HG02571 (cell line): Measurements from ENCODE around the gene AUTS2.

ENCODE experiments used
- ATAC-seq: cut with Tn5 transposase; IDR thresholded peaks from one replicate; pipeline ENCODE4 v1.9.1; 2021; ENCODE audit warnings: mild to moderate bottlenecking, moderate library complexity; ENCODE audit not compliant: unreplicated experiment

AUTS2 gene

DNA sequence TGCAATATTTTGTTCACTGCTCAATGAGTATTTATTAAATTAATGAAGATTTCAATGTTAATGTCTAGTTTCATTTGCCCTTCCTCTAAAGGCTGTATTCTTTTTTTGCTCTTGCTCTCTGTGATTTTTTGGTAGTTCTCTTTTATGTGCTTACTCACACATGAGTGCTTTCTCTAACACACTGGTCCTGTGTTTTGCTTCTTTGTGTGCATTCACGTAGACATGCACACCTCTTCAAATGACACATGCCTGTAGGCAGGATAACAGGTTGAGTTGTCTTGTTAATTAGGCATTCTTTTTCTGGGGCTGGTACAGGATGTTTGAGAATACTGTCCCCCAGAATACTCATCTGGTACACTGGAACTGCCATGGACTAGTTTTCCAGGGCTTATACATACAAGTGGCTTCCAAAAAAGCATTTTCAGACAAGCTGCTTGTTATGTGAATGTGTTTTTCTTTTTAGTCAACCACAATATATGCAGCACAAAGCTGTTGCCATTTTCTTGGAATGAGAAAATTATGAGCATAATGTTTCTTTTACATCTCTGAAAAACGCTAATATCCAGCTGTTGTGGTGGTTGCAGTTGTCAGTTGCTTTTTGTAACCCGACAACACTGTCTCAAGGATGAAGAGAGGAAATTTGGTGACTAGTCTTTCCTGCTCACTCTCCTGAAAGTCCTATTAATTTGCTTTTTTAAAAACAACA, 416.4 kb downstream of the AUTS2 start:
- no peak for ATAC-seq

DNA sequence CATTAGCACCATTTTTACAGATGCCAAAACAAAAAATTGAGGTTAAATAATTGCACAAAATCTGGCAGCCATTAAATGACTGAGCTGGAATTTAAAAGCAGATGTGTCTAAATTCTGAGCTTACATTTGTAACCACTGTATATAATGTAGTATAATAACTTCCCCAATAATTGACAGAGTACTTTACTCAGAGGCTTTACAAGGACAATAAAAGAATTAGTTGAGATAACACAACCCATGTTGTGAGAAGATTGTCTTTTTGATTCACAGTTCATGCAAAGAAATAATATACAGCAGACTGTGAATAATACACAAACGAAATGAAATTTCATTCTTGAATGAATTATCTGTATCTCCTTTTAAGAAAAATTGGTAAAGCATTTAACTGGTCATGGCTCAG, 417.1 kb downstream of the AUTS2 start:
- ATAC-seq, result no peak

DNA sequence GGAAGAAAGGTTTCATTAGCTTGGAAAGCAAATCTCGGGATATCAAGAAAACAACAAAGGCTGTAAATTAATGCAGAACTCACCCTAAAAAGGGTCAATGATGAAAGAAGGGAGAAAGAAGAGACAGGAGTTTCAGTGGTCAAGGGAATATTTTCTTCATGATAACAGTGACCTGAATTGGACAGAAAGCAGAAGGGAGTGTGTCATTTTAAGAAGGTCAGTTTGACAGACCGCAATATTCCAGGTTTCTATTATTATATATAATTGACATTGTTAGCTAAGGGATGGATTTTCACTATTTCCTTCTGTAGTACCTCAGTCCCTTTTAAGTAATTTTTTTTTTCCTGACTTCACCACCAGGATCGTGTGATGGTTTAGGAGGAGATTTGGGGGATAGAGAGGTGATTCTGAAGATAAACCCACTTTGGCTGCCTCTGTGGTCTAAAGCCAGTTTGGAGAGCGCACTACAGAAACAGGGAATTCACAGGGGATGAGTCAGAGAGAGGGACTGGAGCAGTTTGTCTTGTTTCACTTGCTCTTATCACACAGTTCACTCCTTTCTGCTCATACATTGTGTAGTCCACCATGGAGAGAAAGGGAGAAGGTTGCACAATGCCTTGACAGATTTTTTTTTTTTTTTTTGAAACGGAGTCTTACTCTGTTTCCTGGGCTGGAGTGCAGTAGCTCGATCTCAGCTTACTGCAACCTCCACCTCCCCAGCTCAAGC, 417.9 kb downstream of the AUTS2 start:
- no peak for ATAC-seq

DNA sequence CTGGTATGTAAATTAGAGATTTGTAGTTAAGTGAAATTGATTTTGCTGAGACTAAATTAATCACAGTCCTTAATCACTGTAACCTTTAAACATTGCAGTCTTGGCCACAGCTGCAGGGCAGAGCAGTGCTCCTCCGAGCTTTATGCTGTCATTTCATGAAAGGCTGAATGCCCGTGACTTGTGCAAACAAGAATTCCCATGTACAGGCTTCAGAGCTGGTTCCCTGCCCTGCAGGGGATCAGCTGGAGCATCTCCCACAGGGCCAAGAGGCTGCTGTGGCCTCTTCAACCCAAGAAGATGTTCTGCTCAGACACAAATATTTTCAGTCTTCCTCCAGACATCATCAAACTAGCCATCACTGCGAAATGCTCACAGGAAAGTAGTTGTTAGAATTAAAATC, 419.1 kb downstream of the AUTS2 start:
- no peak for ATAC-seq

DNA sequence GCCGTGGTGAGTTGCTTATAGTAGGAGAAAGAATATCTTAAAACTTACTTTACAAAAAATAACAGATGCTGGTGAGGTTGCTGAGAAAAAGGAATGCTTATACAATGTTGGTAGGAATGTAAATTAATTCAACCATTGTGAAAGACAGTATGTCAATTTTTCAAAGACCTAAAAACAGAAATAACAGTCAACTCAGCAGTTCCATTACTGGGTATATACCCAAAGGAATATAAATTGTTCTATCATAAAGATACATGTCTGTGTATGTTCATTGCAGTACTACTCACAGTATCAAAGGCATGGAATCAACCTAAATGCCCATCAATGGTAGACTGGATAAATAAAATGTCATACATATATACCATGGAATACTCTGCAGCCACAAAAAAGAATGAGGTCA, 420.4 kb downstream of the AUTS2 start:
- ATAC-seq, result no peak

DNA sequence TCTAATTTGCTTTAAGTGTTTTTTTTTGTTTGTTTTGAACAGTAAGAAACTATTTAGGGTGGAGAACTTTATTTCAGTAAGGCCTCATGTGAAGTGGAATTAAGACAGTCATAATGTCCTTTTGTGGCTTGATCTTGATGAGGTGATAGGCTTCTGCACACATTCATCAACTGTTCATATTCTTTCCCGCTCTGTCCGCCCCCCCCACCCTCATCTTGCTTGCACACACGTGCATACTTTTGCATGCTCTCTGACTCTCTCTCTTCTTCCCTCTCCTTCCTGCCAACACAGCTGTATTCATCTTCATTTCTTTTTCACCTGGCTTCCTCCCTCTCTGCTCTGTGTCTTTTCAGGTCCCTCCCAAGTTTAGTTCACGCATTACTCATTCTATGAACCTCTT, 429.6 kb downstream of the AUTS2 start:
- ATAC-seq, result no peak

DNA sequence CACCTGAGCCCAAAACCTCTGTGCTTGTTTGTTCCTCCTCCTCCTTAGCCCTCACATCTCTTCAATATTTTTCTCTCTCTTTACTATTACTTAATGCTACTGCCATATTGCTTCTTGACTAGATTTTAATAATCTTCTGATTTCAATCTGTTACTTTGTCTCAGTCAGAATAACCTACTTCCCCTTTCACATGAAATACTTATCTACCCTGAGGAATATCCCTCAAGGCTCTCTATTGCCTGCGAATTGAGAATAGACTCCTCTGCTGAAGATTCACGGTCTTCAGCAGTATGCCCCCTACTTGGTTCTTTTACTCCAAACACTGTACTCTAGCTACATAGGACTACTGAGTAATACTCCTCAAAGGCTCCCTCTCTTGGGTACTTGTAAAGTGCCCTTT, 430.3 kb downstream of the AUTS2 start:
- ATAC-seq, result no peak

DNA sequence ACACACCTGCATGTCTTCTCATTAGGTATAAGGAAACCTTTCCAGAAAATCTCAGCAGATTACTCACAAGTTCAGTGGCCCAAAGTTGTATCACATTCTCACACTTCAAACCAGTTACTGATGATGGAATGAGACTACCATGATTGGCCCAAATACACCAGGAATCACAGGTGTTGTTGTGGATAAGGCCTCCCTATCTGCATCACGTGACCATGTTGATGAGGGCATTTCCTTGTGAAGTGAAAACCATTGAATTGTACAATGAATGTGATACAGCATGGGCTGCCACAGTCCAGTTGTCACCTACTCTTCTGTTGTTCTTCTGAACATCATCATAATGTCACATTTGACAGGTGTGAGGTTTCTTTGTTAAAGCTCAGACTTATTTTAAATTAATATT, 431.7 kb downstream of the AUTS2 start:
- ATAC-seq, result no peak

DNA sequence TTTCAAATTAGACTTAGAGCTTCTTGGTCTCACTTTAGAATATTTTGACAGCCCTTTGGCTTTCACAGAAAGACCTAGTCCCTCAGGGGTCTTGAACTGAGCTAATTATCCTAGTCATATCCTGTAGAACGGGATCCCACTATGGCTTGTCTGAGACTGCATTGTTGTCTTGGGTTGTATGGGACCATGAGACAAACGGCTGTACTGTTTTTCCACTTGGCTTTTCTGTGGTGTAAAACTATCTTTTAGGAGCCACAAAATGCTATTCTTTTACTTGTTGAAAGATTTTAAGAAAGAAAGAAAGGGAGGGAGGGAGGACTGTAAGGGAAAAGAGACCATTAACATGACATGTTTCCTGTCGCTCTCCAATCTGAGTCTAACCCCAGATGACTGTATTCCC, 432.5 kb downstream of the AUTS2 start:
- ATAC-seq, result no peak

DNA sequence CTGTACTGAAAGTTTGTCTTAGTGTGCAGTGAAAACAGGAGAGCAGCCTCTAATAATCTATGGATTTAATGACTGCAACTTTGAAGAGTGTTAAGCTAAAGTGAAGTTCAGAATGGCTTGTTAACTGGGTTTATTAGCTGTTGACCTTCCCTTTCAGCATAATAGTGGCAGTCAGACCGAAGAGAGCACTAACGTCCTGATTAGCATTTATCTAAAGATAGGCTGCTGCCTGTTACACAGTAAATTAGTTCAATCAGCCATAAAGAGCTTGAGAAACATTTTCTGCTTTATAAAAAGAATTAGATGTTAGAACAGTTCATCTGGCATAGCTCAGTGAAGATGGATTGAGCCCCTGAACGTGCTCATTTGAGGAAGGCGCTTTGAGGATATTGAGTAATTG, 433.0 kb downstream of the AUTS2 start:
- no peak for ATAC-seq

DNA sequence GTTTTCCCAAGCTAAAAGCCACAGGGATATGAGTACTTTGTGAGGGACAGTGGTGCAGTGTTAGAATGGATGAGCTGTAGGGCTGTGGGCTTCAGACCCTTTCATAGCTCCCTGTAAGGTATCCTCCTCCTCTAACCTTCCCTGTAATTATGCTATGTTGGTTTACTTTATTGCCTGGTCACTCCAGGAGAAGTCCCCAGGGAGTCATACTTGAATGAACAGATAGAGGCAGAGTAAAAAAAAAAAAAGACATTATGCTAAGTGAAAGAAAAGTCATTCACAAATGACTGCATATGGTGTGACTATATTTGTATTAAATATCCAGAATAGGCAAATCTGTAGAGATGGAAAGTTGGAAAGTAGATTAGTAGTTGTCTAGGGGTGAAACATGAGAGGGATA, 434.4 kb downstream of the AUTS2 start:
- ATAC-seq, result no peak

DNA sequence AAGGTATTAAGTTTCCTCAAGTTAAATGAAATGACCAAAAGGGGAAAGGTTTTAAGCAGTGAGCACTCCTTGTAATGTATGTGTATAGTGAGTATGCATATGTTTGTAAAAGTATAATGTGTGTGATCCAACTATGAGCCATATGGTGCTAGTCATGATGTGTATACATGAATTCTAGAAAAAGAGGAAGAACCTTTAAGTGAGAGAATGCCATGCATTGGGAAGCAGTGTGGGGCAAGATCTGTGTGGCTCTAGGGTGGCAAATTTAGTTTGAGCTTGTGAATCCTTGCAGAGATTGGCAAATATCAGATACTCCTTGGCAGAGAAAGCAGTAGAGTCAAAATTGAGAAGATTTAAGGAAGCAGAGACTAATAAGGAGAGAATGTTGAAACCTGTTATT, 435.0 kb downstream of the AUTS2 start:
- ATAC-seq, result no peak

DNA sequence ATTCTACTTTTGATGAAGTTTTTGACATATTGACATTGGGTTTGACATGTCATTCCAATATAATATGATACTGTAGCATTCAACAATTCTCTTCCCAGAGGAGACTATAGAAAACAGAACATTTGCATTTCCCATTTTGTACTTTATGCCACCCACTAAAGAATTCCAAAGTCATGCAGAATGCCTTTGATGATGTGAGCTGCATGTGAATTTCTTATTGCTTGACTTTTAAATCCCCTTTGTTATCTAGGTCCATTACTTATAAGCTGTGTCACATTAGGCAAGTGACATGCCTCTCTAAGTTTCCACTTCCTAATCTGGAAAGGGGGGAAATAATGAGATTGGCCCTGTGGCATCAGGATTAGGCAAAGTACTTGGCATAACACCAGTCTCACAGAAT, 436.7 kb downstream of the AUTS2 start:
- no peak for ATAC-seq

DNA sequence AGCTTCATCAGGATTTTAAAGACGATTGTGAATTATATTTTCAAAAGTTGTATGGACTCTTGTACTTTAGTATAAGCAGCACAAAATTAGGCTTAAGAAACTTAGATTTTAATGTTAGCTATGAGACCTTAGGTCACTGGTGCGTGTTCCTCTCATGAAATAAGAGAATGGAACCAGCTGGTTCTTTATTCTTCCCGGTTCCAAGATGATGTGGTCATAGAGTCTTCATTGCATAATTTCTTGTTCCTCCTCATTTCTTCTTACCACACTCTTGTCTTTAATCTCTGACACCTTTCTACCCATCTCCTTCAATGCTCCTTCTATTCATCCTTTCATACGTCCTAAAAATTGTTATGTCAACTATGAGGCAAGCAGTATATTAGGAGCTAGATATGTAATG, 437.2 kb downstream of the AUTS2 start:
- no peak for ATAC-seq

DNA sequence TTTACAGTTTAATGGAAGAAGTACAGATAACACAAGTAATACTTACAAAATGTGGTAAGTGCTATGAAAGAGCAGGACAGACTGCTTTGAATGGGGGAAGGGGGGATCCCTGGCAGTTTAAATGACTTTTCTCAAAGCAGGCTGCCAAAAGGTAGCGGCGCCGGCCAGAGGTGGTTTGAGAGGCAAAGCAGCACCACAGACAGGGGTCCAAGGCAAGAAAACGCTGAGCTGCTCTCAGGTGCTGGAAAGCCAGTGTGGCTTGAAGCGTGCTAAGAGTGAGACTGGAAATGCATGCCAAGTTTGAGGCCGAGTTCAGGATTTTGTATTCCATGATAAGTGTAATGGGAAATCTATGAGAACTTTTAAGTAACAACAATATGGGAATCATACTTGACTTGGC, 437.7 kb downstream of the AUTS2 start:
- no peak for ATAC-seq

DNA sequence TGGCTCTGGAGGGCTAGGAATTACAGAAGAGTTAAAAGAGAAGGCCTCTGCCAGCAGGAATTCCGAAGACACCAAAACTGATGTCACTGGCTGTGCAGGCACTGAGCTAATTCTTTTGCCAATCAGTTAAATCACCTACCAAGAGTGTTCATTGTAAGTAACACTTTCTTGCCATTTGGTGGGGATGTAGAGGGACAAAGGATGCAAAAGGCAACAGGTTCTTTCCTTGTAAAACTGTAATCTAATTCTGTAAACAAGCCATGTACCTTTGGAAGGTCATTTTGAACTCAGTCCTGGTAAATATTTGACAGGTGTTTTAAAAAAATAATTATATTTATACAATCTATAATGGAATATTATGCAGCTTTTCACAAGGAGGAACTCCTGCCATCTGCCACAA, 438.4 kb downstream of the AUTS2 start:
- ATAC-seq, result no peak

DNA sequence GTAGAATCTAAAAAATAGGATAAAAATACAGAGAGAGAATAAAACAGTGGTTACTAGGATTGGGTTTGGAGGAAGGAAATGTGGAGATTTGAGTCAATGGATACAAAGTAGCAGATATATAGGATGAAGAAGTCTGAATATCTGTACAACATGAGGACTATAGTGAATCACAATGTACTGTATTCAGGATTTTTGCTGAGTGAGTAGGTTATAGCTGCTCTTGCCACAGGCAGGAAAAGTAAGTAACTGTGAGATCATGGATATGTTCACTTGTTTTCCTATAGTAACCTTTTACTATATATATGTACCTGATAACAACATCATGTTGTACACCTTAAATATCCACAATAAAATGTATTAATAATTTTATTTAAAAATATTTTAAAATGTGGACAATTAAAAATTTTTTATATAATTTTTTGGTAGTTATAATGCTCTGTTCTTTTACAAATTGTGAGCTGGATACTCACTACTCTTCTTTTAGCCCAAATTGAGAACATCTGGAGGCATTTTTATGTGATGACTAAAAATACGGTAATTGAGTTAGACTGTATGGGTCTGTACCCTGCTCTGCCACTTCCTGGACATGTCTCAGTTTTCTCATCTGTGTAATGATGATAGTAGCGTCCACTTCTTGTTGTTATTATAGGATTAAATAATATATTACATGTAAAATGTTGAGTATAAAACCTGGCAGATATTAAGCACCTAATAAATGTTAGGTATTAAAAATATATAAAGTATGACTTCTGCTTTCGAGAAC, 439.1 kb downstream of the AUTS2 start:
- ATAC-seq, result no peak

DNA sequence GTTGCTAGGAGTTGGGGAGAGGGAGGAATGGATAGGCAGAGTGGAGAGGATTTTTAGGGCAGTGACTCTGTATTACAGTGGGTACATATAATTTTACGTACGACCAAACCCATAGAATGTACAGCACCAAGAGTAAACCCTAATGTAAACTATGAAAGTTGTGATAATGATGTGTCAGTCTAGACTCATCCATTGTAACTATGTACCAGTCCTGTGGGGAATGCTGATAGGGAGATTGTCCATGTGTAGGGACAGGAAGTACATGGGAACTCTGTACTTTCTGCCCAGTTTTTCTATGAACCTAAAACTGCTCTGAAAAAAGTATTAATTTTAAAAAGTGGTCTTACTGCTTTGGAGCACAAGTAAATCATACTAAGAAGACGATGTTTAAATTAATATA, 441.8 kb downstream of the AUTS2 start:
- ATAC-seq, result no peak

DNA sequence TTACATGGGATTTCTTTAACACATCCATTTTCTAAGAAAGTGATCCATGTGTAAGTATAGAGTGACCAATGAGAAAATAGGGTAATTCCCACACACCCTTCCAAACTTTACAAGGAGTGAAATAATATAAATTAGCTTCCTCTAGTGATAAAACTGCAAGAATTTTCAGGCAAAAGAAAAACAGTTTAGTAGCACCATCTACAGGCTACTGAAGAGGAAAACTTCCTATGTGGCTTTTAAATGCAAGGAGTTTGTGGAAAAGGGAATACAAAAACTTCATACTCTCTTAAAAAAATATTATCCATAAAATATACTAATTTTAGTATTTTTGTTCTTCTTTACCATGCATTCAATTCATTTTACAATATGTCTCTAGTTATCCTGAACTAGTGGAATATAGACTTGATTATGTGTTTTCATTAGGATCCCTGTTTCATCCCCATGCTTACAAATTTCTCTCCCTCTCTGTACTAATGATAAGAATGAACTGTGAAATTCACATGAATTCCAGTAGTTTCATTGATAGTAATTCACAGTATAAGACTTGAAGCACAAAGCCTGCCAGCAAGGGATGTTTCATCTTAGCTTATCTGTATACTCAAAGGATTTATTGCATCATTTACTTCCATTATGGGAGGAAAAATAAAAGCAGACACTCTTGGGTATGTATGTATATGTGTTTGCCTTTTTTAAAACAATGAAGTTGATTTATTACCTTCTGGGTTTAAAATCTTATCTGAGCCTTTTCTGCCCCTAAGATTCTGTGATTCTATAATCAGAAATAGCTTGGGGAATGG, 442.9 kb downstream of the AUTS2 start:
- no peak for ATAC-seq

DNA sequence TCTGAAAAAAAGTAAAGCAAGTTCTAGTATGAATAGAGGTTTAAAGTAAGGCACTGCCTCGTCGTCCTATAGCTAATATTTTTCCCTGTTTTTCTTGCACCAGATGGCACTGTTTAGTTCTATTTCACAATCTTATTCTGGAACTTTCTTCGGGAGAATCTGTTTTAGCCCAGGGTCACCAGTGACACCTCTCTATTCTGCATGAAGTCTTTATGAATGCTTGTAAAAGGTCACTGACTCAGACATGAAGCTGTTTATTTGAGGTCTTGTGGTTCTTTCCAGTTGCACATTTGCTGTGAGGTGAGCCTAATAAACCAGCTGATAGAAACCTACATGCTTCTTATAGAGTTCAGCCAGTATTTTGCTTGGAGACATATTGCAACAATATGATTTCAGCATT, 444.3 kb downstream of the AUTS2 start:
- ATAC-seq, result no peak

DNA sequence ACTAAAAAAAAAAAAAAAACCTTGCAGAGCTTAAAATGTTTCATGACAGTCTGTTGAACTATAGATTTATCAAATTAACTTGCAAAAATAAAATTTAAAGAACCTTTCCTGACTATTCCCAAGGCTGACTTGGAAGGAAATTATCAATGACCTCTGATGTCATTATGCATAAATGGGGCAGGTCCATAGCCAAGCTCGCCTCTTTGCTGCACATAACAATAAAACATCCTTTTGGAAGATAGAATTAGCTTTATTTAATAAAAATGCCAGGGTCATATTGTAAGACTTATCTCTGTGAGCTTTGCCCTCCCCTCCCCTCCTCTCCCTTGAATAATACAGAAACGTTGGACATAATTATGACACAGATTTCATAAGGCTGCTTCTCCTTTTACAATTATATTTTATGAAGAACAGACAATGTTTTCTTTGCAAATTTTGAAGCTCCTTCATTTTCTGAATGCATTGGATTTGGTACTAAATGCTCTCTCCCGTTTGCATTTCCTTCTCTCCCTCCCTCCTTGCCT, 444.8 kb downstream of the AUTS2 start:
- ATAC-seq, result no peak
